GM10847 (cell line): ENCODE results near the gene ADCY1.

Source experiments
- POLR2A ChIP-seq: IDR thresholded peaks from 2 replicates; pipeline ENCODE4 v1.6.1; 2011; ENCODE audit not compliant: insufficient read length; ENCODE audit errors: extremely low read depth

The ADCY1 gene

DNA sequence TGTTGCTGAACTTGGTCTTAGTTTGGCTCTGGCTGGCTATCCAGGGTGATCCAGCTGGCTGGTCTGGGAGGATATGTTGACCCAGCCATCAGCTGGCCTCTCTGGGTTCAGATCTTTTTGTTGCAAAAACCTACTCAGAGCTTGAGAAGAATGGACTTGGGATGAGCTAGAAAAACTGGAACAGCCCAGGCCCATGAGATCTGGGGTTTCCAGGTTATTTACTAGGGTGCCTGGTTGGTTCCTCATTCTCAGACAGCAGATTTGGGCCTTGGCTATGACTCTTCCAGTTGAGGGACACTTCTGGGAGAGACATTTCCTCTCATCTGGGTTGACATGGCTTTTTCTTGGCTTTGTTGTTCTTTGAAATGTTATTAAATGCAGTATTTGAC, 116.6 kb downstream of the ADCY1 start:
- TF ChIP-seq POLR2A: no peak

DNA sequence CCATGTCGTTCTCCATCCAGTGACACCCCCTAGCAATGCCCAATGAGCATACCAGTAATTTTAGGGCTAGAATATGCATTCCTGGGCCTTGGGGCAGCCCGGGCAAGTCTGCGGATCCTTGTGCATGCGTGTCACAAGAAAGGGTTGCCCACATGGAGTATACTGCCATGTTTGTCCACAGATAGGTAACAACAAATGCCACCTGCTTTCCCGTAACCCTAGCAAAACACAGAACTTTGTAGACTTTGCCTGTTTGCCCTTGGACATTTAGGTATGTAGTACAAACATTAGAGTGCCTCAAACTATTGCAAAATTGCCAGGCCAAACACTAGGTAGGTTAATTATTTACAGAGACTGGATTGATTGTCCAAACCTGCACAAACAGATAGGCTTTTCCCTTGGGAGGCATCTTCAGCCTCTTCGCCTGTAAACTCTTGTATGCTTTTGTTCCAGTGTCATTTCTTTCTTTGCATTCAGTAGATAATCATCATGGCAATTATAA, 117.0 kb downstream of the ADCY1 start:
- no peak for TF ChIP-seq POLR2A

- no peak for TF ChIP-seq POLR2A
These were observed 117.9 kb downstream of the ADCY1 start for GRCh38 chr7:45692031-45692430.

GRCh38 chr7:45695249-45695995, 121.3 kb downstream of the ADCY1 start:
- no peak for TF ChIP-seq POLR2A

DNA sequence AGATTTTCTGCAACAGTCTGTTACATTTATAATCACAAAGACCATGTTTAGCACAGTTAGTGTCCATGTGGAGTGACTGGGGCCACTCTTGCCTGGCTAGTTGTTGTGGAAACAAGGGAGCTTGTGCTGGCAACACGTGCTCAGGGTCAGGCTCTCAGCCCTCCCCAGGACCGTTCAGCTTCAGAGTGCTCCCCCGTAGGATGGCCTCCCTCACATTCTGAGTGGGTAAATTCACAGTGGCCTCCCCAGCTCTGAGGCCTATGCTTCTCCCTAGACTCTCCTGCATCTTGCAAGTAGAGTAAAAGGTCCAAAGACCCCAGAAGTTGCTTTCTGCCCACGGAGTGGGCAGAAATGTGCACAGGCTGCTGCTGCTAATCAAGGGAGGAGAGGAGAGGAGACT, 122.3 kb downstream of the ADCY1 start:
- TF ChIP-seq POLR2A: no peak

DNA sequence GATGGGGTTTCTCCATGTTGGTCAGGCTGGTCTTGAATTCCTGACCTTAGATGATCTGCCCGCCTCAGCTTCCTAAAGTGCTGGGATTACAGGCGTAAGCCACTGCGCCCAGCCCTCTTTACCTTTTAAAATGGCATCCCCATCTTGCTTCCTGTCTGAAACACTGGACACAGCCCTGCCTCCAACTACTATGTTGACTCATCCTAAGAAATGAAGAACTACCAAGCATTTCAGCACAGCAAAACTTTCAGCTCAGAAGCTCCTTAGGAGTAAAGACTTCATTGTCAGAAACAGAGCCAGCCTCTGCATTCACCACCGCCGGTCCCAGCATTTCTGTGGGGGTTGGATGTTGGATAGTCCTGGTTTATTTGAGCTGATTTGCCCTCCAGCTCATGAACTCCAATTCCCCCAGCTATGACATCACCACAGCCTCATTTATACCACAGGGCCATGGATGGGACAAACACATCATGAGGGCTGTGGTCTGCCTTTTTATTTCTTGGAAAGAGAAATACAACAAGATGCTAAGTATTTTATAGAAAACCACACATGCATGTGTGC, 123.5 kb downstream of the ADCY1 start:
- no peak for TF ChIP-seq POLR2A

- no peak for TF ChIP-seq POLR2A
These were observed 124.3 kb downstream of the ADCY1 start for GRCh38 chr7:45698303-45699014.

- TF ChIP-seq POLR2A: no peak
These were observed 124.8 kb downstream of the ADCY1 start for GRCh38 chr7:45699015-45699309.

- no peak for TF ChIP-seq POLR2A
These were observed 125.7 kb downstream of the ADCY1 start for GRCh38 chr7:45699726-45700390.

GRCh38 chr7:45700556-45700955, 126.4 kb downstream of the ADCY1 start:
- TF ChIP-seq POLR2A: no peak

DNA sequence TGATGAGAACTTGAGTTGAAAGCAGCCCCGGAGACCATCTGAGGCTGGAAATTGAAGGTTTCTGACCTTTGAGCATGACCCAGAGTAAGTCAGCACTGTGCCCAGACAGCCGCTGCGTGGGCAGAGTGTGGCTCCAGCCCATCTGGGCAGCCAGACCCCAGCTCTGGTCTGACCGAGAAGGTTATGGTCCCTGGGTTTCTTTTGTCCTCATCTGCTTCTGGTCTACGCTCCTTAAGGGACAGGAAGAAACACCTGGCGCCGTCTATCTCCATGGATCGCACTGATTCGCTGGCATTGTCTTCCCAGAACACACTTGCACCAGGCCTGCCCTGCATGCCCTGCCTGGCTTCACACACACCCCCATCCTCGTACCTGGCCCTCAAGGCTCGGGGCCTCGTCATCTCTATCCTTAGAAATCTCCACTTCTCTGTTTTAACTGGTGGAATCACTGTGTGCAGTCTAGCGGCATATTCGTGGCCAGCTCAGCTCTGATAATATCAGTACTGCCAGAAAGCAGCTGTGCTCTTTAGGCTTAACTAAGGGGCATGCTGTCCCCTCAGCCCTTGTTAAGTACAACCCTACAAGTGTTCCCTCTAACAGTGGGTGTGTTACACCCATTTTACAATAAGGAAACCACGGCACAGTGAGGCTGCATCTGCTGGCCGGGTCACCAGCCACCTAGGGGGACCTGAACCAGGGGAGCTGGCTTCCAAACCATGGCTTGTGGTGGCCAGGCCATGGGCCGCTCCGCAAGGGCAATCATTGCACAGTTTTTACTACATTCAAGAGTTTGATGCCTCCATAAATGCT, 127.7 kb downstream of the ADCY1 start:
- no peak for TF ChIP-seq POLR2A

- no peak for TF ChIP-seq POLR2A
These were observed 128.6 kb downstream of the ADCY1 start for GRCh38 chr7:45702751-45703150.

DNA sequence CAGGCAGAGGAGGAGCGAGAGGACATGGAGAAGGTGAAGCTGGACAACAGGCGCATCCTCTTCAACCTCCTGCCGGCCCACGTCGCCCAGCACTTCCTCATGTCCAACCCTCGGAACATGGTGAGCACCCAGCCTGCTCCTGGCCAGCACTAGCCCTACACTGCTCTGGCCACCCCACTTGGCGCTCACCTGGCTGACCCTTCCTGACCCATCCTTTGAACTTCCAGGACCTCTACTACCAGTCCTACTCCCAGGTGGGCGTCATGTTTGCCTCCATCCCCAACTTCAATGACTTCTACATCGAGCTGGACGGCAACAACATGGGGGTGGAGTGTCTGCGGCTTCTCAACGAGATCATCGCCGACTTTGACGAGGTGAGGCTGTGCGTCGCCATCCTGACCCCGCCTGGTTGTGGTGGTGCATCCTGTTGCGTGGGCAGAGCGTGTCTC, 129.2 kb downstream of the ADCY1 start:
- TF ChIP-seq POLR2A: no peak

DNA sequence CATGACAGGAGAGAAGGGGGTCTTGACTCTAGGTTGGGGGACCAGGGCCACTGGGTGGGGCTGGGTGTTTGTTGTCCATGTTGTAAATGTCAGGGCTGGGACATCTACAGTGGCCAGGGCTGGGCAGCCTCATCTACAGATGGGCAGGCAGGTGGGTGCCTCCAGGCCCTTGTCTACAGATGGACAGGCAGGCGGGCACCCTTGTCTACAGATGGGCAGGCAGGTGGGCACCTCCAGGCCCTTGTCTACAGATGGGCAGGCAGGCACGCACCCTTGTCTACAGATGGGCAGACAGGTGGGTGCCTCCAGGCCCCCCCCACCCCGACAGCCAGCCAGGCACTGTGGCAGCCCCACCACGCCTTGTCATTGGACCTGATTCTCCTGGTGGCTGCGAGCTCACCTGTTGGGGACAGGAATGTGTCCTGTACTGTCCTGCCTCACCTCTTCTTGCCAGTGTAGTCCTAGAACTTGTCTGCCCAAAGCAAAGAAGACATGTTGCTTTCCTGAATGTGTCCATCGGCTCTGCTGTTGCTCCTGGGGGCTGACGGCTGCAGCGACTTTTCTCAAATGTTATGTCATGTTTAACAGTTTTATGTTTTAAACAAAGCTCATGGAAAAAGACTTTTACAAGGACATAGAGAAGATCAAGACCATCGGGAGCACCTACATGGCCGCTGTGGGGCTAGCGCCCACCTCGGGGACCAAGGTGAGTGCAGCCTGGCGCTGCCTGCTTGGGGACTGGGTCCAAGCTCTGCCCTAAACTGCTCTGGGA, 129.9 kb downstream of the ADCY1 start:
- no peak for TF ChIP-seq POLR2A
